ENCODE measurements around the gene EIF3K. TPM values are rescaled to one million over a fixed set of nuclear protein-coding genes. Genes with fewer than 3 reads are reported as not detected.

The EIF3K gene
- total RNA-seq, 1 experiment from 2014 or later: 2,011 TPM

- no peak for TF ChIP-seq POLR2AphosphoS5 (IDR thresholded peaks at IDR 0.05; ENCODE audit: low read depth, low read length)
- no peak for TF ChIP-seq REST (IDR thresholded peaks at IDR 0.05; ENCODE audit: insufficient read depth in 1 of 2, low read depth in 2 of 2, low read length in 1 of 2)
- no peak for TF ChIP-seq SIN3A (IDR thresholded peaks at IDR 0.05; ENCODE audit: borderline replicate concordance, insufficient read depth, low read depth, low read length)
- no peak for TF ChIP-seq TCF7L2 (IDR thresholded peaks at IDR 0.05; ENCODE audit: low read depth, low read length)
- TF ChIP-seq CTCF (IDR thresholded peaks at IDR 0.05): no peak
- Histone ChIP-seq H3K9me3 (ENCODE audit: control insufficient read depth, insufficient read depth, low read depth, low read length) (no peaks in the 10 kb centered on the region), H3K27me3 (ENCODE audit: control insufficient read depth, insufficient read depth, low read length) (no peaks in the 10 kb centered on the region), H3K4me3 (ENCODE audit: low read depth in 2 of 2, low read length in 2 of 2) (no peak overlapping the region), H3K27ac (ENCODE audit: low read length) (no peak overlapping the region), H3K4me1 (ENCODE audit: control insufficient read depth, insufficient read depth, low read length) (peaks cover 16% of the 10 kb centered on the region), H3K36me3 (ENCODE audit: control insufficient read depth, insufficient read depth, low read length) (peaks cover 7% of the 10 kb centered on the region)
- ChIA-PET CTCF (interaction anchor here (0.6 to 0.9 kb wide), 5 partner anchors 26 to 634 kb away, joined by 3 to 8 read pairs (median 6); partner anchors contain the start of gene FAM98C), POLR2A (interaction anchor here (0.6 to 0.7 kb wide), 2 partner anchors 18 to 26 kb away, joined by 3 to 21 read pairs; no protein-coding TSS in a partner anchor)
- ATAC-seq: no peak
- no TSS peak for BruUV-seq (replicated peaks)
- in situ Hi-C loops (cut with HindIII; ENCODE audit: low pct_unique_long_range_greater_than_20kb, low sequenced_read_pairs): loop anchor here (5.0 kb wide), 1 partner anchor 69 kb away; no protein-coding TSS in a partner anchor
- no peak for DNase-seq (ENCODE audit: low read depth, low spot score)
- intact Hi-C loops (cut with micrococcal nuclease; ENCODE audit: unreplicated experiment): loop anchor here (5.0 kb wide), 2 partner anchors 74 to 99 kb away; no protein-coding TSS in a partner anchor
These were observed 2.7 kb upstream of the EIF3K start for GRCh38 chr19:38616265-38616664.

- DNase-seq (ENCODE audit: low read depth, low spot score) (no peak), ATAC-seq (no peak)
- Histone ChIP-seq H3K4me3 (ENCODE audit: low read depth in 2 of 2, low read length in 2 of 2) (no peak overlapping the region), H3K27me3 (ENCODE audit: control insufficient read depth, insufficient read depth, low read length) (no peaks in the 10 kb centered on the region), H3K36me3 (ENCODE audit: control insufficient read depth, insufficient read depth, low read length) (peaks cover 18% of the 10 kb centered on the region), H3K4me1 (ENCODE audit: control insufficient read depth, insufficient read depth, low read length) (peaks cover 16% of the 10 kb centered on the region), H3K9me3 (ENCODE audit: control insufficient read depth, insufficient read depth, low read depth, low read length) (no peaks in the 10 kb centered on the region), H3K27ac (ENCODE audit: low read length) (no peak overlapping the region)
- intact Hi-C loops (cut with micrococcal nuclease; ENCODE audit: unreplicated experiment) (loop anchor here (5.0 kb wide), 2 partner anchors 75 to 100 kb away; no protein-coding TSS in a partner anchor), in situ Hi-C loops (cut with HindIII; ENCODE audit: low pct_unique_long_range_greater_than_20kb, low sequenced_read_pairs) (loop anchor here (5.0 kb wide), 1 partner anchor 70 kb away; no protein-coding TSS in a partner anchor)
- CTCF ChIA-PET: interaction anchor here (0.6 to 5.0 kb wide), 2 partner anchors 17 to 59 kb away, joined by 5 to 44 read pairs; no protein-coding TSS in a partner anchor
- no peak for TF ChIP-seq CTCF (IDR thresholded peaks at IDR 0.05)
- TF ChIP-seq SIN3A (IDR thresholded peaks at IDR 0.05; ENCODE audit: borderline replicate concordance, insufficient read depth, low read depth, low read length): no peak
- no peak for TF ChIP-seq REST (IDR thresholded peaks at IDR 0.05; ENCODE audit: insufficient read depth in 1 of 2, low read depth in 2 of 2, low read length in 1 of 2)
- no peak for TF ChIP-seq POLR2AphosphoS5 (IDR thresholded peaks at IDR 0.05; ENCODE audit: low read depth, low read length)
- no peak for TF ChIP-seq TCF7L2 (IDR thresholded peaks at IDR 0.05; ENCODE audit: low read depth, low read length)
- POLR2A ChIA-PET: interaction anchor here (0.5 to 1.4 kb wide), 6 partner anchors 21 to 81 kb away, joined by 3 to 6 read pairs (median 3); partner anchors contain the start of gene ACTN4
- BruUV-seq (replicated peaks): no TSS peak
These were observed 1.7 kb upstream of the EIF3K start for GRCh38 chr19:38617283-38617763.
